NT2/D1 (cell line): ENCODE results near the gene PPARA.

ENCODE experiments used
- DNase-seq: peaks from one replicate; pipeline ENCODE4 v3.0.0-alpha.2; 2011; ENCODE audit warnings: low read depth, low spot score
- H3K27me3 ChIP-seq: 2 replicates; pipeline ENCODE4 v1.6.0; 2011; ENCODE audit warnings: mild to moderate bottlenecking; ENCODE audit not compliant: insufficient read length, insufficient read depth
- H3K36me3 ChIP-seq: 2 replicates; pipeline ENCODE4 v1.6.1; 2011; ENCODE audit warnings: mild to moderate bottlenecking, low read length, mixed read lengths; ENCODE audit not compliant: insufficient read depth, insufficient read length
- H3K4me1 ChIP-seq: 2 replicates; pipeline ENCODE4 v1.5.1; 2011; ENCODE audit not compliant: insufficient read depth, insufficient read length
- H3K4me3 ChIP-seq: 2 replicates; pipeline ENCODE4 v1.5.1; 2011; ENCODE audit warnings: low read depth; ENCODE audit not compliant: insufficient read length
- H3K9ac ChIP-seq: 2 replicates; pipeline ENCODE4 v1.6.0; 2011; ENCODE audit warnings: low read depth; ENCODE audit not compliant: insufficient read length
- H3K9me3 ChIP-seq: 2 replicates; pipeline ENCODE4 v1.5.1; 2011; ENCODE audit warnings: mild to moderate bottlenecking, low read length; ENCODE audit not compliant: insufficient read depth
- SUZ12 ChIP-seq: IDR thresholded peaks from 2 replicates; pipeline ENCODE4 v1.6.1; 2011; ENCODE audit not compliant: insufficient read length, insufficient read depth; ENCODE audit errors: extremely low read depth
- YY1 ChIP-seq: IDR thresholded peaks from 2 replicates; pipeline ENCODE4 v1.6.1; 2011; ENCODE audit not compliant: insufficient read length, insufficient read depth
- ZNF274 ChIP-seq: IDR thresholded peaks from 2 replicates; pipeline ENCODE4 v1.6.1; 2011; ENCODE audit warnings: mild to moderate bottlenecking, low read depth, low read length

Gene PPARA

GRCh38 chr22:46124383-46125144, 25.8 kb upstream of the PPARA start:
- TF ChIP-seq ZNF274 = no peak
- TF ChIP-seq YY1 = no peak
- no peak for TF ChIP-seq SUZ12
- Histone ChIP-seq H3K9ac (no peak overlapping the region), H3K27me3 (peaks cover 3% of the 10 kb centered on the region), H3K36me3 (no peaks in the 10 kb centered on the region), H3K4me1 (peaks cover 2% of the 10 kb centered on the region), H3K9me3 (no peaks in the 10 kb centered on the region), H3K4me3 (no peak overlapping the region)
- DNase-seq = no peak

- peaks cover 3% of the 10 kb centered on the region for H3K27me3 ChIP-seq
- H3K9ac ChIP-seq = no peak overlapping the region
- H3K4me3 ChIP-seq = no peak overlapping the region
- H3K9me3 ChIP-seq = no peaks in the 10 kb centered on the region
- no peaks in the 10 kb centered on the region for H3K36me3 ChIP-seq
- no peak for TF ChIP-seq SUZ12
- no peak for TF ChIP-seq YY1
- TF ChIP-seq ZNF274 = no peak
- DNase-seq = no peak
- peaks cover 2% of the 10 kb centered on the region for H3K4me1 ChIP-seq
Measured at GRCh38 chr22:46125311-46125710, 25.0 kb upstream of the PPARA start.

GRCh38 chr22:46125816-46126765, 24.2 kb upstream of the PPARA start:
- Histone ChIP-seq H3K4me3 (no peak overlapping the region), H3K27me3 (peaks cover 3% of the 10 kb centered on the region), H3K9ac (no peak overlapping the region), H3K36me3 (no peaks in the 10 kb centered on the region), H3K9me3 (no peaks in the 10 kb centered on the region), H3K4me1 (peaks cover 2% of the 10 kb centered on the region)
- DNase-seq = no peak
- TF ChIP-seq ZNF274 (no peak), YY1 (no peak), SUZ12 (no peak)

DNA sequence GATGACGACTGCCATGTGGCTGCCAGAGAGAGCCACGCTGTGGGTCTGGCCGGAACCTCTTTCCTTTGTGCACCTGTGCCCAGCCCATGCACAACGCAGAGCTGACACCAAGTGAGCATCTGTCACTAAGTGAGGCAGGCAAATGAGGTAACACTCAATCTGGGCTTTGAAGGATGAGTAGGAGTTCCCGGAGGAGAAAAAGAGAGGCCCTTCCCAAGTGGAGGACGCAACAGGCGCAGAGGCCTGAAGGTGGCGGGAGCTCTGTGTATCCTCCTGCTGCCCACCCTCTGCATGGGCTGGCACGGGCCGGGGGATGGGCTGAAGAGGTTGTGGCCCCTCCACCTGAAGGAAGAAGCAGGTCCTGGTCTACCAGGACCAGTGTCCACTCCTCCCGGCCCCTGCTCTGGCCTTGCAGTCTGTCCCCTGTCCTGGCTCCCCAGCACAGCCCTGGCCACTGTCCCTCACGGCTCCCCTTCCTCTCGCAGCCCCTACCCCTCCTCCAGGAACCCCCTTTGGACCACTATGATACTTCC, 23.4 kb upstream of the PPARA start:
- no peak overlapping the region for H3K9ac ChIP-seq
- DNase-seq = no peak
- peaks cover 2% of the 10 kb centered on the region for H3K4me1 ChIP-seq
- TF ChIP-seq SUZ12 (no peak), ZNF274 (no peak), YY1 (no peak)
- no peaks in the 10 kb centered on the region for H3K9me3 ChIP-seq
- peaks cover 3% of the 10 kb centered on the region for H3K27me3 ChIP-seq
- H3K4me3 ChIP-seq = no peak overlapping the region
- no peaks in the 10 kb centered on the region for H3K36me3 ChIP-seq

GRCh38 chr22:46127556-46127955, 22.8 kb upstream of the PPARA start:
- no peaks in the 10 kb centered on the region for H3K9me3 ChIP-seq
- no peaks in the 10 kb centered on the region for H3K36me3 ChIP-seq
- no peak overlapping the region for H3K4me3 ChIP-seq
- H3K27me3 ChIP-seq = no peaks in the 10 kb centered on the region
- H3K9ac ChIP-seq = peak overlapping the region; percentile 21
- DNase-seq = no peak
- peaks cover 2% of the 10 kb centered on the region for H3K4me1 ChIP-seq
- TF ChIP-seq YY1 (no peak), SUZ12 (no peak), ZNF274 (no peak)

GRCh38 chr22:46128606-46129005, 21.7 kb upstream of the PPARA start:
- DNase-seq = no peak
- Histone ChIP-seq H3K4me1 (peaks cover 2% of the 10 kb centered on the region), H3K9ac (no peak overlapping the region), H3K4me3 (no peak overlapping the region), H3K27me3 (no peaks in the 10 kb centered on the region), H3K9me3 (no peaks in the 10 kb centered on the region), H3K36me3 (no peaks in the 10 kb centered on the region)
- TF ChIP-seq SUZ12 (no peak), YY1 (no peak), ZNF274 (no peak)
